Measurements from ENCODE around the gene PTPRC. TPM values are rescaled to one million over a fixed set of nuclear protein-coding genes. Genes with fewer than 3 reads are reported as not detected.

Gene PTPRC
- total RNA-seq, 1 donor from 2014 or later = 33.4 TPM

- no peak overlapping the region for H3K4me3 ChIP-seq
- H3K9me3 ChIP-seq = no peaks in the 10 kb centered on the region
- no peaks in the 10 kb centered on the region for H3K27me3 ChIP-seq
- H3K27ac ChIP-seq = no peak overlapping the region
- no peak for DNase-seq (ENCODE audit: extremely low spot score in 2 of 2)
- no peak for TF ChIP-seq POLR2AphosphoS5 (IDR thresholded peaks at IDR 0.05; ENCODE audit: insufficient read depth in 1 of 2, low read depth in 1 of 2)
- TF ChIP-seq, protein P1, sequence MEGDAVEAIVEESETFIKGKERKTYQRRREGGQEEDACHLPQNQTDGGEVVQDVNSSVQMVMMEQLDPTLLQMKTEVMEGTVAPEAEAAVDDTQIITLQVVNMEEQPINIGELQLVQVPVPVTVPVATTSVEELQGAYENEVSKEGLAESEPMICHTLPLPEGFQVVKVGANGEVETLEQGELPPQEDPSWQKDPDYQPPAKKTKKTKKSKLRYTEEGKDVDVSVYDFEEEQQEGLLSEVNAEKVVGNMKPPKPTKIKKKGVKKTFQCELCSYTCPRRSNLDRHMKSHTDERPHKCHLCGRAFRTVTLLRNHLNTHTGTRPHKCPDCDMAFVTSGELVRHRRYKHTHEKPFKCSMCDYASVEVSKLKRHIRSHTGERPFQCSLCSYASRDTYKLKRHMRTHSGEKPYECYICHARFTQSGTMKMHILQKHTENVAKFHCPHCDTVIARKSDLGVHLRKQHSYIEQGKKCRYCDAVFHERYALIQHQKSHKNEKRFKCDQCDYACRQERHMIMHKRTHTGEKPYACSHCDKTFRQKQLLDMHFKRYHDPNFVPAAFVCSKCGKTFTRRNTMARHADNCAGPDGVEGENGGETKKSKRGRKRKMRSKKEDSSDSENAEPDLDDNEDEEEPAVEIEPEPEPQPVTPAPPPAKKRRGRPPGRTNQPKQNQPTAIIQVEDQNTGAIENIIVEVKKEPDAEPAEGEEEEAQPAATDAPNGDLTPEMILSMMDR (IDR thresholded peaks at IDR 0.05) = no peak
- no peak for TF ChIP-seq POLR2A (IDR thresholded peaks at IDR 0.05)
- intact Hi-C loops (cut with DNase I) = no loop called here
- no peaks in the 10 kb centered on the region for H3K36me3 ChIP-seq
- H3K4me1 ChIP-seq = no peaks in the 10 kb centered on the region
These were observed 10.8 kb upstream of the PTPRC start for GRCh38 chr1:198628067-198628455.

DNA sequence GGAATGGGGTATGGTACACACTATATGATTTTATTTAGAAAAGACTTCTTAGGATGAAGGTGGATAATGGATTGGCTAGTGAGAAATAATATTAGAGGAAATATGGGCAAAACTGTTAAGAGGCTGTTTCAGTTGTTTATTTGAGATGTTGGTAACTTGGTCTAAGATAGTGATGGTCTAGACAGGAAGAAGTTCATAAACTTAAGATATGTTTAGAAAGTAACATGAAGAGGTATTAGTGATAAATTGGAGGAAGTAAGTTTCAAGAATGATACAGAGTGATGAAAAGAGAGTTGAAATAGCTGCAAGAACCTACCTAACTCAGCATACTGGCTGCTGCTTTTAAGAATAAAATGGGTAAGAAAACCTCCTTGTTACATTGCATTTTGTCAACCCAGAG is 9.2 kb upstream of the PTPRC start:
- Histone ChIP-seq H3K36me3 (no peaks in the 10 kb centered on the region), H3K4me3 (no peak overlapping the region), H3K9me3 (no peaks in the 10 kb centered on the region), H3K27ac (no peak overlapping the region), H3K4me1 (no peaks in the 10 kb centered on the region), H3K27me3 (no peaks in the 10 kb centered on the region)
- no peak for DNase-seq (ENCODE audit: extremely low spot score in 2 of 2)
- TF ChIP-seq, protein P1 (IDR thresholded peaks at IDR 0.05) = no peak
- TF ChIP-seq POLR2AphosphoS5 (IDR thresholded peaks at IDR 0.05; ENCODE audit: insufficient read depth in 1 of 2, low read depth in 1 of 2) = no peak
- intact Hi-C loops (cut with DNase I) = no loop called here

- Histone ChIP-seq H3K4me1 (no peaks in the 10 kb centered on the region), H3K36me3 (no peaks in the 10 kb centered on the region), H3K27ac (no peak overlapping the region), H3K4me3 (no peak overlapping the region), H3K27me3 (no peaks in the 10 kb centered on the region), H3K9me3 (no peaks in the 10 kb centered on the region)
- intact Hi-C loops (cut with DNase I) = no loop called here
- DNase-seq (ENCODE audit: extremely low spot score in 2 of 2) = no peak
- TF ChIP-seq POLR2A (IDR thresholded peaks at IDR 0.05) = no peak
- no peak for TF ChIP-seq POLR2AphosphoS5 (IDR thresholded peaks at IDR 0.05; ENCODE audit: insufficient read depth in 1 of 2, low read depth in 1 of 2)
- TF ChIP-seq, protein P1 (IDR thresholded peaks at IDR 0.05) = no peak
These were observed 8.0 kb upstream of the PTPRC start for GRCh38 chr1:198630863-198631262.

GRCh38 chr1:198631292-198631691 is 7.5 kb upstream of the PTPRC start:
- no peaks in the 10 kb centered on the region for H3K27me3 ChIP-seq
- TF ChIP-seq, protein P1 (IDR thresholded peaks at IDR 0.05) = no peak
- TF ChIP-seq POLR2AphosphoS5 (IDR thresholded peaks at IDR 0.05; ENCODE audit: insufficient read depth in 1 of 2, low read depth in 1 of 2) (no peak), POLR2A (IDR thresholded peaks at IDR 0.05) (no peak)
- H3K27ac ChIP-seq = no peak overlapping the region
- H3K9me3 ChIP-seq = no peaks in the 10 kb centered on the region
- no peaks in the 10 kb centered on the region for H3K4me1 ChIP-seq
- H3K4me3 ChIP-seq = no peak overlapping the region
- no peaks in the 10 kb centered on the region for H3K36me3 ChIP-seq
- intact Hi-C loops (cut with DNase I) = no loop called here
- no peak for DNase-seq (ENCODE audit: extremely low spot score in 2 of 2)

DNA sequence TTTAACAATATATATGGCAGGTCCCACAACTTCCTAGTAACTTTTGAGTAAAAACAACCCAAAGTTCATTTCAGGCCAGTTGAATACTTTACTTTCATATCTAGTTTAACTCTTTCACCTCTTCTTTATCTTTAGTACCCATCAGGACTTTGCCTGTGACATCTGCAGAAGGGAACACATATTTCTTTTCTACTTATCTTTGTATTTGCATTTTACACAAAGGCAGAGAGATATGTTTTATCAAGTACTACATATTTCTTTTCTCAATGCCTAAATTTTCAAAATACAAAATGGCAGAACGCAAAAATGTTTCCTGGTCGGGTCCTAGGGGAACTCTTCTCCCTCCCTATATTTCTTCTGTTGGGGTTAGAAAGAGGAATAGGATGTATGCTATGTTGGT is 6.8 kb upstream of the PTPRC start:
- intact Hi-C loops (cut with DNase I) = no loop called here
- no peak overlapping the region for H3K27ac ChIP-seq
- no peaks in the 10 kb centered on the region for H3K27me3 ChIP-seq
- DNase-seq (ENCODE audit: extremely low spot score in 2 of 2) = no peak
- no peak overlapping the region for H3K4me3 ChIP-seq
- no peaks in the 10 kb centered on the region for H3K9me3 ChIP-seq
- no peaks in the 10 kb centered on the region for H3K36me3 ChIP-seq
- H3K4me1 ChIP-seq = no peaks in the 10 kb centered on the region
- TF ChIP-seq POLR2A (IDR thresholded peaks at IDR 0.05) = no peak
- TF ChIP-seq POLR2AphosphoS5 (IDR thresholded peaks at IDR 0.05; ENCODE audit: insufficient read depth in 1 of 2, low read depth in 1 of 2) = no peak
- TF ChIP-seq, protein P1 (IDR thresholded peaks at IDR 0.05) = no peak

All from vagina (tissue), 2 donors.